GM11168 (cell line): Measurements from ENCODE around the gene ACOXL.
"Not testable (repeated sequence)": the region's sequence is repeated elsewhere in the genome, so short reads cannot be mapped to it uniquely, and the experiment has no call there.

ENCODE experiments used
- in situ Hi-C: fragments of 300-500 bp; cut with MboI; formaldehyde crosslinking; loops from one replicate; pipeline ENCODE4 v1.12.0; 2022; ENCODE audit warnings: low sequenced_read_pairs; ENCODE audit not compliant: unreplicated experiment

ACOXL gene

DNA sequence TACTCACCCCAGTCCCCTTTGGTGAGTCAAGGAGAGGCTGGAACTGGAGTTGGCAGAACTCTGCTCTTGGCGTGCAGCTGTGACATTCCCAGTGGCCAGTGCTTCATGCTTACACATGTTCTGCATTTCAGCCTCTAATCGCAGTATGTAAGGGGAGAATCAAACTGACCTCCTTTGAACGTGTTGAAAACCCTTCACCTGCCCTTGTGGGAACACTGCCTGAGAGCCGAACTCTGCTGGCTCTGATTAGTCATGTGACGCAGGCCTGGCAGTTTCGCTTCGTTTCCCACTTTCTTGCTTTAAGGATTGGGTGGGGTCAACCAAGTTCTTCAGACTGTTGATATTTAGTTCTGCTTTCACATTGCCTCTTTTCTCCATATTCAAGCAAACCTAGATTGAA is 214.5 kb downstream of the ACOXL start:
- in situ Hi-C loops: no loop called here

DNA sequence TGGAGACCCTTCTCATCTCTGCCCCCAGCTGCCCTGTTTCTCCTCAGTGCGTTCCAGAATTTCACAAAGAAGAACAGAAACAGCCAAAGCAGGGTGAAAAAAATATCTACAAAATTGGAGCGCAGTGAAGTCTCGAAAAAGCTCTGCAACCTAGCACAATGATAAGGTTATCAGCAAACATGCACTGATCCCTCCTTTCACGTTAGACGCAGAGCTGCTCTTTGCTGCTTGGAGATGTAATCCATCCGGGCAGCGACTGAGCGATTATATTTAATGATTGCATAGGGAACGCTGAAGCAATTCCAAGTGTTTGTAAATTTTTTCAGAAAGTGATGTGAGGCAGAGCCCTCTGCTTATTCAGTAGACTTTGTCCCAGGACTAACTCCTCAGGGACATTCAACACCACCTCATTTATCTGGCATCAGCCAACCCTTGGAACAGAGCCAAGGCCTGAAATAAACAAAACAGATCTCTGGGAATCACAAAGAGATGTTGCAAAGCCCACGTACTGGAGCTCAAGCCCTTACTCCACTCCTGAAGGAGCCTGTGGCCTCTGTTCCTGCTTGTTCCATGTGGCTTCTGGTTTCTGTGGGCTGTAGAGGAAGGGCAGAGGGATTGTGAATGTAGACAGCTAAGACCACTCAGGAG is 215.8 kb downstream of the ACOXL start:
- in situ Hi-C loops: no loop called here

DNA sequence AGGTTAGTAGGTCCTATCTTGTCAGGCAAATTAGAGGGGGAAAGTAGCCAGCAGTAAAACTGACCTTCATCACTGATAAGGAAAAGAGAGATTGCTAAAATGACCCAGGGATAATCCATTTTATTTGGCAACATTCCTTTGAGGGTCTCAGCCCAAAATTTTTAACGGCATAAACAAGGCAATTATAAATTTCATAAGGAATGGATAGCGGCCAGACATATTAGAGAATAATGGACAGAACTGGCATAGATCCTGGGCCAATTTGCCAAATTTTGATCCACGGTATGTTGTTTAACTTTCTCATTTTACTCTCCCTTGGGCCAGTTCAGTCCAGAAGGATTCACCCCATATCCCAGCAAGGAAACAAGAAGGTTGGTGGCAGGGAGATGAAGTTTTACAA is 217.9 kb downstream of the ACOXL start:
- in situ Hi-C loops: no loop called here

DNA sequence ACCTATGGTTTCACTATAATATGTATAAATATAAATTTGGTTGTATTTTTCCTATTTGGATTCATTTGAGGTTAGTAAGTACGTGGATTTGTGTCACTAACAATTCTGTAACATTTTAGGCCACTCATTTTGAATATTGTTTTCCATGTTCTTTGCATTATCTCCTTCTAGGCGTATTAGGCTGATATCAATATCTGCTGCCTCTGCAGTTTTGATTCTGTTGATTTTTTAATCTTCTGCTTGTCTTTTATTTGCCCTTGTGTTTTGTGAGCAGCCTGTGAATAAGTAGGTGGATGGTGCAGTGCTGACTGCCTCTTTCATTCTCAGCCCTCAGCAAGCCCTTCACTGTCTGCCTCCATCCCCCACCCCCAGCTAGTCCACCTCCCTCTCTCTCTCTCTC is 222.7 kb downstream of the ACOXL start:
- in situ Hi-C loops: no loop called here

DNA sequence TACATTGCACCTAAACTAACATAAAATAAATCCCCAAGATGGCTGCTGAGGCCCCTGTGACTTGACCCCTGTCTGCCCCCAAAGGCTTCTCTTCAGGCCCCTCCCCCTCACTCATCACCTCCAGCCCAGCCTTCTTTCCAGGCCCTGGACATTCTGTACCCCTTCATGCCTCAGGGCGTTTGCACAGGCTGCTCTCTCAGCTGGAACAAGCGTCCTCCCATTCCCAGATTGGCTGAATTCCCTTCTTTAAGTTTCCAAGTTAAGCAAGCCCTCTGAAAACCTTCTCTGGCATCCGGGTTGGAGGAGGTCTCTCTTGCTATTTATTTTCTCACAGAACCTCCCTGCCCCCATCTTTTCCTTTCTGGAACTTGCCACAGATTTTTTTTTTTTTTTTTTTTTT is 223.2 kb downstream of the ACOXL start:
- in situ Hi-C loops: no loop called here

DNA sequence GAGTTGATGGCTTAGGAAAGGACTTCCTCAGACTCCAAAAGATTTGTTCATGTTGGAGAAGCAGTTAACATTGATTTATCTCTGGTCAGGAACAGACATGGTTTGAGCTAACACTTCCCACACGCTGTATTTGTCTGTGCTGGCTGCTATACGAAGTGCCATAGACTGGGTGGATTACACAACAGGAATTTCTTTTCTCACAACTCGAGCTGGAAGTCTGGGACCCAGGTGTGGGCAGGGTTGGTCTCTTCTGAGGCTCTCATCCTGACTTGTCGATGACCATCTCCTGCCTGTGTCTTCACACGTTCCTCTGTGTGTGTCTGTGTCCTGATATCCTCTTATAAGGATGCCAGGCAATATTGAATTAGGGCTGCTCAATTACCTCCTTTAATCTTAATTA is 224.9 kb downstream of the ACOXL start:
- in situ Hi-C loops: no loop called here

DNA sequence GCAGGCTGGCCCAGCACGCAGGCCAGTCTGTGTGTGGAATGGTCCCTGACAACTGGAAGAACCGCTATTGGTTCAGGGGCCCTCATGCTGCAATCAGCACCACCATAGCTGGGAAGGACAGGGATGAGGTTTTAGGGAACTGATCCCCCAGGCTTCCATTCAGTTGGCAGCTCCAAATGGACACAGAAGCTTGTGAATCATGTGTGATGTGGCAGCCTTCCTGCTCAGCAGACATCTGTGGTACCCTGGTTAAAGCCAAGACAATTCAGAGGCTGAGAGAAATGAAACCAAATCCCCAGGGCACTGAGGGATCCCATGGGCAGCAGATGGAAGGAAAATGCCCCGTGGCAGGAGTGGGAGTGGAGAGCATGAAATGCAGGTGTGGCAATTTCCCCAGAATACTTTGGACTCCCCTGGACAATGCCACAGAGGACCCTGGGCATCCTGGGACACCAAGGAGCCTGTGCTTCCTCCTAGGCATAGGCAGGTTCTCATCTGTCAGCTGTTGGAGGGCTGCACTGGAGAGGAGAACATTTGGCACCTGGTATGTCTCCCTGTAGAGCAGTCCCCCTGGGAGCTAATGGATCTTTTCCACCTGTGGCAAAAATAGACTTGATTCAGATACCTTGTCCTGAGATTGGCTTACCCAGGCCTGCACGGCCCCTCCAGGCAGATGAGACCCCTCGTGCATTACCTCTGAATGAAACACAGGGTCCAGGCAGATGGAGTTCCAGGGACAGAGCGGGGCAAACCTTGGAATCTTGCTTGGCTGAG is 226.2 kb downstream of the ACOXL start:
- in situ Hi-C loops: no loop called here

DNA sequence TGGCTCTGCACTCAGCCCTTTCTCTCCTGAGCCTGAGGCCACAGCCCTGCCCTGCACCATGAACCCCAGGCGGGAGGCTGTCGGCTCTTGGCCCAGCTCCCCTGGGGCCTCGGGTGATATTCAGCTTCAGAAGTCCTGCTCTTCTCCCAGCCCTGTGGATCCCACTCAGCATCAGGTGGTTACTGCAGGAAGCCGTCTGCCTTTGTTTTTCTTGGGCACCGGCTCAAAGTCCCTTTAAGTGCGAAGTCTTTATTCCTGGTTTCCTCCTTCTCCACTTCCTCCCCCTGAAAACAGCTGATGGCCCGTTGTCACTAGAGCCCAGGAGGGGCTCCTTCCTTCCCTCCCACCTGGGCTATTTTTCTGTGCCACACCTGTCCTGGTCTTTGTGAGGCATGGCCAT is 226.8 kb downstream of the ACOXL start:
- in situ Hi-C loops: no loop called here

DNA sequence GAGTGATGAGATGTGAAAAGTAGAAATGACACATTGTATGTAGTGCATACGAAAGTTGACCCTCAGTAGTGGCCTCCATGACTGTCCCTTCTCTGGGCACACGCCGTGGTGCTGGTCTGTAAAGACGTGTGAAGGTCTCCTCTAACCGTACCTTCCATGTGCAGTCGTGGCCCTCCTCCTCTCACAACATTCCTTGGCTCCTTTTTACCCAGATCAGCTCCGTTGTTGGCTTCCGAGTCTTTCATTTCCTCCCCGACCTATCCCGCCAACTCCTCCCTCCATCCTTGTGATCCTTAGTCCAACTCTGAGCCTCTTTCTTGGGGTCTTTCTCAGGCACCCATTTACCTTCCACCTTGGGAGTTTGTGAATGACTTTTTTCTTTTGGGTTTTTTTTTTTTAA is 227.9 kb downstream of the ACOXL start:
- in situ Hi-C loops: no loop called here

DNA sequence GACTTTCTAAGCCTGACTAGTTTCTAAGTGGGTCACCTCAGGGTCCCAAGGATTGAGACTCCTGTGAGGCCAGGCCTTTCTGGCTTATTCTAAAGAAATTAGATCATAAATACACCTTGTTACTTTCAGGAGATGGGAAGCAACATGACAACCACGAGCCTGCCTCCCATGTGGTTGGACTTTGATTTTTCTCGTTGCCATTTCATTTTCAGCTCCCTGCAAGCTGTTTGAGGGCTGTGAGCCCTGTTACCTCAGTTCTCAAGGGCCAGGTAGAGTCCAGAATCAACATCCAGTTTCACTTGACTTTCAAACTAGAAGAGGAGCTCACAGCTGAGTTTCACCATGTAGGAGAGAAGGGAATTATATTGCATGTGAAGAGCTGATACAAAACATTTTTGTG is 228.6 kb downstream of the ACOXL start:
- in situ Hi-C loops: no loop called here

DNA sequence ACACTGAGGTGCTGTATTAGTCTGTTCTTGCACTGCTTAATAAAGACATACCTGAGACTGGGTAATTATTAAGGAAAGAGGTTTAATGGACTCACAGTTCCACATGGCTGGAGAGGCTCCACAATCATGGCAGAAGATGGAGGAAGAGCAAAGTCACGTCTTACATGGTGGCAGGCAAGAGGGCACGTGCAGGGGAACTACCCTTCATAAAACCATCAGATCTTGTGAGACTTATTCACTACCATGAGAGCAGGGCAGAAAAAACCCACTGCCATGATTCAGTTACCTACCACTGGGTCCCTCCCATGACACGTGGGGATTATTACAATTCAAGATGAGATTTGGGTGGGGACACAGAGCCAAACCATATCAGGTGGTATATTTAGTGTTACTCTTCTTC is 229.3 kb downstream of the ACOXL start:
- in situ Hi-C loops: not testable (repeated sequence)

DNA sequence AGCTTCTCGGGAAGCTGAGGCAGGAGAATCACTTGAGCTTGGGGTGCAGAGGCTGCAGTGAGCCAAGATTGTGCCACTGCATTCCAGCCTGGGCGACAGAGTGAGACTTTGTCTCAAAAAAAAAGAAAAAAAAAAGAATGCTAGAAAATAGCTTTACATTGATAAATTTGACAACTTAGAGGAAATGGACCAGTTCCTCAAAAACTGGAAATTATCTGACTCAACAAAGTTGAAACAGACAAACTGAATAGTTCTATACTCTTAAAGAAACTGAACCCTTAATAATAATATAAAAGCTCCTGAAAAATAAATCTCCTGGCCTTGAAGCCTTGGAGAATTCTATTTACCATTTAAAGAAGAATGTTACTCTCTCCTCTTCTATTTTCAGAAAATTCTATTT is 237.3 kb downstream of the ACOXL start:
- in situ Hi-C loops: no loop called here

DNA sequence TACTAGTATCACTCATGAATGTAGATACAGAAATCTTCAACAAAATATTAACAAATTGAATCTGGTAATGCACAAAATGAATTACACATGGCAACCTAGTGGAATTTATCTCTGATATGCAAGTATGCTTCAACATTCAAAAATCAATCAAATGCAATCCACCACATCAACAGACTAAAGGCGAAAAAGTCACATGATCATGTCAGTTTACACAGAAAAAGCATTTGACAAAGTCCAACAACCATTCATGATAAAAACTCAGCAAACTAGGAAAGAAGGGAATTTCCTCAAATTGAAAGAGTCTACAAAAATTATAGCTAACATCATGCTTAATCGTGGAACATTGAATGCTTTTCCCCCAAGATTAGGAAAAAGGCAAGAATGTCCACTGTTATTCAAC is 237.8 kb downstream of the ACOXL start:
- in situ Hi-C loops: no loop called here

DNA sequence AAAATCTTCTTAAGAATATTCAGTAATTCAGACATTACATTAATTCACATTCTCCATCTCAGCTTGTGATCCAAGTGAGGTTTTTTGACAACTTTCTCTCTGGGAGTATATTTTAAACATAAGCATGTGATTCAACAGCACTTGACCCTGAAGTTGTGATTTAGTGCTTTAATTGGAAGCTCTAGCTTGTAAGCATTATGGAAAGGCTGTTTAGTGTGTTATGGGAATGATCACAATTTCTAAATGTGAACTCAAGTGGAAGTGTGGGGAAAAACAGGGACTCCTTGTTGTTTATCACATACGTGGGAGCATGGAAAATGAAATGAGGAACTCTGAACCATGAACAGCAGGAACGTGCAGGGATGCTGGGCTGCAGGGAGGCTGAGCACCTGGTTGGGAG is 239.4 kb downstream of the ACOXL start:
- in situ Hi-C loops: no loop called here

DNA sequence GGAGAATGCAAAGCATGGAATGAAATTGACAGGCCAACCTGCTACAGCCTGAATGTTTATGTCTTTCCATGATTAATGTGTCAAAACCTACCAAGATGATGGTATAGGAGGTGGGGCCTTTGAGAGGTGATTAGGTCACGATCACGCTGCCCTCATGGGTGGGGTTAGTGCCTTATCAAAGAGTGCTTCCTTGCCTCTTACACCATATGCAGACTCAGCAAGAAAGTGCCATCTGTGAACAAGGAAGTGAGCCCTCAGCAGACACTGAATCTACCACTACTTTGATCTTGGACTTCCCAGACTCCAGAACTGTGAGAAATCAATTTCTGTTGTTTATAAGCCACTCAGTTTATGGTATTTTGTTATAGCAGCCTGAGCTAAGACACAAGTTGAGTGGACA is 240.9 kb downstream of the ACOXL start:
- in situ Hi-C loops: no loop called here

DNA sequence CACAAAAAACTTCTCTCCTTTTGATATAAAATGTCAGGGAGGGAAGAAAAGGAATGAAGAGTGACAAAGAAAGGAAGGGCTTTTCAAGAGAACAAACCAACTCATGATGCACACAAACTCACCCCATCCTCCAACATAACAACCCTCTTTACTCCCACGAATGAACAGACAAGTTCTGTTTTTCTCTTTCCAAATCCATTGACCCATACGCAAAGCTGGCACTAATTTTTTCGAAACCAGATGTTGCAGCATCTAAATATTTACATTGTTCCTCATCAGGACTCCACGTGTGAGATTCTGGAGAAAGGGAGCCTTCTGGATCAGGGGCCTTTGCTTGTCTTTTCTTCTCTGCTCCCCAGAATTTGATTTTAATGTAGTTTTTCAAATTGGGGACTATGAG is 245.0 kb downstream of the ACOXL start:
- in situ Hi-C loops: no loop called here

DNA sequence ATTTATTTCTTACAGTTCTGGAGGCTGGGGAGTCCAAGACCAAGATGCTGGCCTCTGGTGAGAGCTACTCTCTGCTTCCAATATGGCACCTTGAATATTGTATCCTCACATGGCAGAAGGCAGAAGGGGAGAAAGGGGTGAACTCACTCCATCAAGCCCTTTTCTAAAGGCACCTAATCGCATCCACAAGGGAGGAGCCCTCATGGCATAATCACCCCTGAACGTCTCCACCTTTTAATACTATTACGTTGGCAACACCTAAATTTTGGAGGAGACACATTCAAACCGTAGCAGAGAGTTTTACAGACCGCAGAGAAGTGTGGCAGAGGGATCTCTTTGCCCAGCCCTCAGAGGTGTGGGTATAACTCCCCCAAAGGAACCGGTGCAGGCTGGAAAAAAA is 245.8 kb downstream of the ACOXL start:
- in situ Hi-C loops: no loop called here

DNA sequence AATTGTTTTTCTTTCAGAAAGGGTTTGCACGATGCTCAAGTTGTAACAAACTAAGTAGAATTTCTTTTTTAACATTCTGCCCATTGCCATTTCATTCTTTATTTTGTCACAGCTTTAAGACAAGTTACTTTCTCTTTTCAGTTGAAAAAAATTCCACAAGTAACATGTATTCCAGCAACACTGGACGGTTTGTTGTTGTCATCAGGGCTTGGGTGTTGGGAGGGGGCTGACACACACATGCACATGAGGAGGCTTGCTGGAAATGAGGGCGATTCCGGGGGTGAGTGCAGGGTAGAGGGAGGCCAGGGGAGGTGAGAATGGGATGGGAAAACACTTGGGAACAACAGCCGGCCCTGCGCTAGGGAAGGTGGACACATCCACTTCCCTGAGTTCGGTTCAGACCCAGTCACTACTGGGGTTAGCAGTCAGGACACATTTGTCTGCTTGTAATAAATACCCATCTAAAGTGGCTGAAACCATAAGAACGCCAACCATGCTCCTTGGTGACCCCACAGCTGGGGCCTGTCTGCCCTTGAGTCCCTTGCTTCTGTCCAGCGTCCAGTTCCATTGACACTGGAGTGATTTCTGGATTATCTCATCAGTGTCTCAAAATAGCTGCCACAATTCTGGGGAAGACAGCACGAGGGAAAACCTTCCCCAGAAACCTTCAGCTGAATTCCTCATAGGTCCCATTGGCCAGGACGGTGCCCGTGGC is 246.5 kb downstream of the ACOXL start:
- in situ Hi-C loops: no loop called here

DNA sequence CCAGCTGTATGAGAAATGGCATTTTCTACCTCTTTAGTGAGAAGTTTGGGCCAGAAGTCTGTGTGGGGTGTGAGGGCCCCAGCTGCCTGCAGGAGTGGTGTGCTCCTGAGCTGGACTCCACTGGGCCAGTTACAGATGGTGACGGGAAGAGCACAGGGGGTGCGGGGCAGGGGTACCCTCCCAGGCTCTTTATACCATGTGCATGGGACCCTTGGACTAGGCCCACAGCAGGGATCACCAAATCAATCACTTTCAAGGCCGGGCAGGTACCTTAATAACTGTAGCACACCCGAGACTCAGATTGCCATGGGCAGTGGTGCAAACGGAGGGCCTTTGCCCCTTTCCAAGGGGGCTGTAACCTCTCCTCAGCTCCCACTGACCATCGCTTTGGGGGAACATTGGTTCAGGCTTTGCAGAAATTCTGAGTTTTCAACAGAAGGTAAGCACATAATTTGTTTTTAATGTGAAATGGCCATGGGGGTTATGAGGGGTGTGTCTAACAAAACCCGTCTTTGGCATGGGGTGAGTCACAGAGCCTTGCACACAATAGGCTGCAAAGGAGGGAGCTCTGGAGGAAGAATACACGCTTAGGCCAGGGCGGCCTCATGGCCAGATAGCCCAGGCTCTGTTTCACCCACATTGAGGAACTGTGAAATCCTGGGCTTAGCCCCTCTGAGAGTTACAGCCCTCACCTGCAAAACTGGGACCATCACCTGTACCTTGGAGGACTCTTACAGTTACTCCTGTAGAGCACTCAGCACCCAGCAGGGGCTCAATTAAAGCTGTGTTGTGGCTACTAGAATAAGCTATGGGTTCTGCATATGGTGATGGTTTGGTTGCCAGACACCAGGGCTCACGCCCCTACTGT is 247.3 kb downstream of the ACOXL start:
- in situ Hi-C loops: no loop called here

DNA sequence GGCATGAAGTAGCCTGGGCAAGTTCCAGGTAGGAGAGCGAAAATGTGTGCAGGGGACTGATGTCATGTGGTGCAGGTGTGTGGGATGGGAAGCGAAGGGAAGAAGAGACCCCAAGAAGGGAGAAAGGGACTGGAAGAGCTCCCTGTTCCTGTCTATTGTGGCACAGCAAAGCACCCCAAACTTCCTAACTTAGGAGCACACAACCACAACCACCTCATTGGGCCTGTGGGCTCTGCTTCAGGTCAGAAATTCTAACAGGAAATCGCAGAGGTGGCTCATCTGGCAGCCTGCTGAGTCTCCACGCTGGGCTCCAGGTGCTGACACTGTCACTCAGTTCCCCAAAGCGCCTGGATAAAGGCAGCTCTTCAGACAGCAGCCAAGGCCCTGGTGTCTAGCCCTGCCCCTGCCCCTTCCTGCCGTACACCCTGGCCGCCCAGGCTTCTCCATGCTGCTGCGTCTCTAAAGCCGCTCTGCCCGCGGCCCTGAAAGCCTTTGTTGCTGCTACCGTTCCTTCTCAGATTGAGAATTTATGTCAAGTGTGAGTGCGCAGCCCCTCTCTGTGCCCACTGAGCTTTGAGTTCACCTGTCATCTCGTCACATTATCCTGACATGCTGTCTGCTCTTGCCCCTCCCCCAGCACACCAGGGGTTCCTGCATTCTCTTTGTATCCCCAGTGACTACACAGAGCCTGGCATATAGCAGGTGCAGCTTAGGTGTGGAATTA is 248.1 kb downstream of the ACOXL start:
- in situ Hi-C loops: no loop called here
